ENCODE results near the gene PAK4.
"Not testable (repeated sequence)": the region's sequence is repeated elsewhere in the genome, so short reads cannot be mapped to it uniquely, and the experiment has no call there.

Gene PAK4

DNA sequence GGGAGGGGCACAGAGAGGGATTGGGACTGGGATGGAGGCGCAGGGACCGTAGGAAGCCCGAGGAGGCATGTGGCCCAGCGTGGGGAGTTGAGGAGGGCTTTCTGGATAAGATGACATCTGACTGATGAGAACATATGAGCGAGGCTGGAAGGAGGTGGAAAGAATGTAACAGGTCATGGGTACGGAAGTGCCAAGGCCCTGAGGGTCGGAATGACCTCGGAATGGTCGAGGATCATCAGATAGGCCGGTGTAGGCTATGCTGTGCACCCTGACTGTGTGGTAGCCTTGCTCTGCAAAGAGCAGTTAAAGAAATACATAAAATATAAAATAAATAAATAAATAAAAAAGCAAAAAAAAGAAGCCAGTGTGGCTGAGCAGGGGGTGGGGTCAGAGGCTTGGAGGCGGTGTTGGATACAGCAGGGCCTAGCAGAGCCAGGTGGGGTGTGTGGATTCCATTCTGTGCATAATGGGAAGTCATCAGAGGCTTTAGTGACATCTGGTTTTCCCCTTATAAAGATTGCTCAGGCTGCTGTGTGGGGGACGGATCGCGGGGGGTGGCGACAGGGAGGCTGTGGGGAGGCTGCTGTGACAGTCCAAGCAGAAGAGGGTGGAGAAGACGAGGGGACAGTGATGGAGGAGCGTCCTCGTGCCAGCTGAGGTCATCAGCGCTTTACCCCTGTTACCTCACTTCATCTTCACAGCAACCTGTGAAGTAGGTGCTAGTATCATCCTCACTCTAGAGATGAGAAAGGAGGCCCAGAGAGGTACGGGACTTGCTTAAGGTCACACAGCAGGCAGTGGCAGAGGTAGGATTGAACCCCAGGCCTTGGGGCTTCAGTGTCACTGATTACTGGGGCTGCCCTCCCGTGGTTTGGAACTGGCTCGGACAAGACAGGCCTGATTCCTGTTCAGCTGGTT, 5.0 kb downstream of the PAK4 start:
- DNase-seq (ENCODE audit: low spot score), result no peak

DNA sequence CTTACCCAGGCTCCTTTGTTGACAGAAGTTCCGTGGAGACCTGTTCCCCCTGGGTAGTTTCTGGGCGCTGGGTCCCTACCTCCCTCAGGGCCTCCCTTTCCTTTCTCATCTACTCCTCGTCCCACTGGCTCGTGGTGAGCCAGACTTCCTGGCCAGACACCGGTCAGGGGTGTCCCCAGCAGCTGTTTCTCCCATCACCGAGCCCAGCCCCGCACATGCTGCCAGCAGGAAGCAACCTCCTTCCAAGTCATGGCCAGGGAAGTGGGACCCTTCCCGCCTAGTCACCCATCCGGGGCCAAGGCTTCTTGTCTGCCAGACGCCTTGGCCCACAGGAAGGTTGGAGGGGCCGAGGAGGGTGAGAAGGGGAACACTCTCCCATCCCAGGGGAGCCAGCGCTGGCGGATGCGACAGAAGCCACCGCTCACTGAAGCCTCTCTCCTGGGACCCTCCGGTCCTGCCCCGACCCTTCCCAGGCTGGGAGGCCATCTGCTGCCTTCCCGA, 5.7 kb downstream of the PAK4 start:
- no peak for DNase-seq (ENCODE audit: low spot score)

DNA sequence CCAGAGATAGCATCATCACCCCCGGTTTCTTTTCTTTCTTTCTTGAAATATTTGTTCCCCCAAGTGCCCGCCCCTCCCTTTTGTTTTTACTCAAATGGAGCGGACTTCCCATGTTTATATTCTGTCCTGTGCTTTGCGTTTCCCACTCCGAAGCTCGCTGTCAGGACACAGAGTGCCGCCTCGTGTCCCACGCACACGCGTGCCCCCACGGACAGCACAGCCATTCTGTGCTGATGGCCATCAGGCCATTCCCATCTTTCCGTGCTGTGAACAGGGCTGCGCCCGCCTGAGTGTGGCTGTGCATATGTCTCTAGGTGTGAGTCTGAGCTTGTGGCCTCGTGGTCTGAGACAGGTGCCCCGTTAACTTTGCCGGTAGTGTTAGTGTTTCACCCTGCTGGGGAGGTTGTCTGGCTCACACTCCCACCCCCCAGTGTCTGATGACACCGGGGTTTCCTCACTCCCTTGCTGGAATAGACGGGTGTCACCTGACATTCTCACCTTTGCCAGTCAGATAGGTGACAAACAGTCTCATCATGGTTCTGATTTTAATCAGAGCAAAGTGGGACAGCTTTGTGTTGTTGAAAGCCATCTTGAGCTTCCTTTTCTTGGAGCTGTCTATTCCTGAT, 6.9 kb downstream of the PAK4 start:
- DNase-seq (ENCODE audit: low spot score), result no peak

DNA sequence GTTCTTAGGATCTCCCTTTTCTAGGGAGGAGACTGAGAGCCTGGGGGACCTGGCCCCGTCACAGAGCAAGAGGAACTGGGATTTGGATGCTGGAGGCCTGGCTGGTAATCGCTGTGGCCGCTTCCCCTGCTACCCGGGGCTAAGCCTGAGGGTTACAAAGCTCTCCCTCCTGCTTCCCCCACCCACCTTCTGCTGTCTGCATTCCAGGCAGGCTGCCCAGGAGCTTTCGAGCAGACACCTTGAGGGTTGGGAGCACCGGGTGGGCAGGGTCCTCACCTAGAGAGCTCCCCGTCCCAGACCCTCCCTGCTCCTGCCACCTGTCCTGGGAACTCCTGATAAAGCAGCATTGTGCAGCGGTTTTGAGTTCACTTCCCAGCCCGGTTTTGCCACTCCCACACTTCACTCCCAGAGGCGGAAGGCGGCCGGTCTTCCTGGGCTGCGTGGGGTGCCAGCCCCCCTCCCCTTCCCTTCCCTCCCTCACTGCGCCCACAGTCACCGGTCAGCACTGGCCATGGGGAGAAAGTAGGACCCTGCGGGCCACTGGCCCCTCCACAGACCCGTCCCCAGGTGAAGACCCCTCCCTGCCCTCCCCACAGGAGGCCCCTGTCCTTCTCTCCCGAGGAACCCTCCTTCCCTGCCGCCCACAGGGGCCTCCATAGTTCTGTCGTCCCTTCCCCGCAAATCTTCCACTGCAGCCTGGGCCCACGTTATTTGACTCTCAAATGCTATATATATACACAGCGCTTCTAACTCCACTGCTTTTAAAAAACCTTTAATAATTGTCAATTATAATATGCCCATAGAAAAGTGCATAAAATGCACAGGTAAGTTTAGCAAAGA, 8.1 kb downstream of the PAK4 start:
- DNase-seq (ENCODE audit: low spot score), result no peak

DNA sequence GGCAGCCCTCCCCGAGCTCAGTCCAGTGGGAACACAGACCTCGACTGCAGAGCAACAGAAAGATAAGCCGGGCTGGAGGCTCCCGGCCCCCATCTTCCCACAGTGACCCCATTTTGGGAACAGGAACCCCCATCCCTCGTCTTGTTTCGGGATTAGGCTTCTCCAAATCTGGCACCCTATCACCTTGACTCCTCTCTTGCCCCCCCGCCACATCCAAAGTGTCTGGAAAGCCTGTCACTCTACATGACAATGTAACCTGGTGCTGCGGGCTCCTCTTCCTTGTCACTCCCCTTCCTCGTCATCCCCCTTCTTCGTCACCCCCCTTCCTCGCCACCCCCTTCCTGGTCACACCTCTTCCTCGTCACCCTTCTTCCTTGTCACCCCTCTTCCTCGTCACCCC, 10.1 kb downstream of the PAK4 start:
- DNase-seq (ENCODE audit: low spot score), result no peak

DNA sequence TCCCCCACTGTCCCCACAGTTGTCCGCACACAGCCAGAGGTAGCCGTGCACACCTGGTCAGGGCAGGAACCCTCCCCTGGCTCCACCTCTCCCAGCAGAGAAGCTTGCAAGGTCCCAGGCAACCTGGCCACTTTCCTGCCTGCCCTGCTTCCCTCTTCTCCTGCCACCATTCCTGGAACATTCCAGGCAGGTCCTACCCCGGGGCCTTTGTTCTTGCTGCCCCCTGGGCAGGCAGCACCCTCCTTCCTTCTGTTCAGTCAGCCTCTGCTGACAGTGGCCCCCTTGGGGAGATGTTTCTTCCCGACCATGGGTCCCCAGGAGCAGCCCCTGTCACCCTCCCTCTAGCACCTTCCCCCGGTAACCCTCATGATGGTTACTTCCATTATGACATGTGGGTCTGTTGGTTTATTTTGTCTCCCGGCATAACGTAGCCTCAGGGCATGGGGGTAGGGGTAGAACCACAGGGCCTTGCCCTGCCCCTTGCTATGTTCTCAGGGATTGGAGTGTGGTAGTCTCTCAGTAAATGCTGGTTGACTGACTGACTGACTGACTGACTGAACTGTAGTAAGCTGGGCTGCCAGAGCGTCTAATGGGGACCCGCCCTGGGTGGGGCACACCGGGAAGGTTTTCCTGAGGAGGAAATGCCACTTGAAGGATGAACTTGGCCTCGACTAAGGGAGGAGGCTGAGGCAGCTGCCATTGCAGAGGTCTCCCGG, 10.8 kb downstream of the PAK4 start:
- DNase-seq (ENCODE audit: low spot score), result no peak

DNA sequence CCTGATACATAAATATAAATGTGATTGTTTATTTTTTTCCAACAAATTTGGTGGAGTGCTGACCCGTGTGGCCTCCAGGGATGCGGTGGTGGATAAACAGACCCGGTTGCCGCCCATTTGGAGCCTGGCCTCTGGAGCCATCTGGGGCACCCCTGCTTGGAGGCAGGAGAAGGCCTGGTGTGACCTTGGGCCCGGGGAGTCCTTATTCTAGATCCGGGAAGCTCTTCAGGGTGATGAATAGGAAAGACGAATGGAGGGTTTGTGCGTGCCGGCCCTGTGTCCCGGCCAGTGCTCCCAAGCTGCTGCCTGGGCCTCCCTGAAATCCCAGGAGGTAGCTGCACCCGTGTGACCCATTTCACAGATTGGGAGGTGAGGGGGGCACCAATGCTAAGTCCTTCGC, 11.5 kb downstream of the PAK4 start:
- DNase-seq (ENCODE audit: low spot score), result no peak

DNA sequence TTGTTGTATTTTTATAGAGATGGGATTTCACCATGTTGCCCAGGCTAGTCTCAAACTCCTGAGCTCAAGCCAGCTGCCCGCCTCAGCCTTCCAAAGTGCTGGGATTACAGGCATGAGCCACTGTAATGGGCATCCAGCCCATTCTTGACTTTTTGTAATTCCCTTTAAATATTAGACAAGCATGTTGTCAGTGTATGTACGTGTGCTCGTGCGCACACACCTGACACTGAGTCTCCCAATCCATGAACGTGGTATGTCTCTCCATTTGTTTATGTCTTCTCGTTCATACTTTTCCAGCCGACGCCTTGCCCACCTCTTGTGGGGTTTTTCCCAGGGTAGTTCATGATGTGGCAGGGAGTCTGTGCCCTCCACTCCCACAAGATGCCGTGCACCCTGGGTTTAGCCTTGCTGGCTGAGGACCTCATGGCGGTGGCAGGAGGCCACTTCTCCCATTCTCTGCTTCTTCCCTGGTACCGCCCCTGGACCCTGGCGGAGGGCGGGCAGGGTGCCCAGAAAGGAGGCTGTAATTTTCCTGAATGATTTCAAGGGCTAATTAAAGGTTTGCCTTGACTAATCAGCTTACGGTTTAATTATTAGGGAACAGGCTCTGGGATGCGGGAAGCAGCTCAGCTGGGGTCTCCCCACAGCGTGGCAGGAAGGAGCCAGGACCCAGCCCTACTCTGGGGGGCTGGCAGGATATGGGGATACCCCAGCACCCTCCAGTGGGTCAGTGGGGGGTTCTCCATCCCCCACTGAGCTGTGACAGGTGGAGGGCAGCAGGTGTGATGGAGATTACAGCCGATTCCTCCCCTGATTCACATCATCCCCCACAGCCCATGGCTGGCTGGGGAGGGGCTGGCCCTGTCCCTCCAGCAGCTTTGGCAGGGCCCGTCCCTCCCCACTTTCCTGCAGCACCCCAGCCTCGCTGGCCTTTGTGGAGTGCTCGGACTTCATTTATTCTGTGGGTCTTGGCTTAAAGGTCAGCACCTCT, 12.9 kb downstream of the PAK4 start:
- no peak for DNase-seq (ENCODE audit: low spot score)

DNA sequence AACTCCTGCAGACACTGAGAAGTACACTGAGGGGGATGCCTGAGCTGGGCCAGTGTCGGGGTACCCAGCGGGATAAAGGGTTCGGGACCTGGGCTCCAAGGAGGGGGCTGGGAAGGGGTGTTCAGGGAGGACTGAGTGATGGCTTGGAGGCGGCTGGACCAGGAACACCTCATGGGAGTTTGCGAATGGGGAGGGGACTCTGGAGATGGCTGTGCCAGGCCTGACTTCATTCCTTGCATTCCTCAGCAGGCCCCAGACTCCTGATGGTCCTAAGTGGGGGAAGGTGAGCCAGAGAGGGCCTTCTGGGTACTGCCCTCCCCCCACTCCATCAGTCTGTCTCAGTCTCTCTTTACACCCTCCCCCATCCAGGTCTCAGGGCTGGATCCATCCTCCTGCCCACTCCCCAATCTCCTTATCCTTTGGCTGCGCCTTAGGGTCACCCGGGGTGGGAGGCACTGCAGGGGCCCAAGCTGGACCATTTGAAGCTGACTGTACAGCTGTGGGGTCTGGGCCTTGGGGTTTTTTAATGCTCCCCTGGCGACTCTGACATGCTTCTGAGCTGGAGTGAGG, 13.8 kb downstream of the PAK4 start:
- DNase-seq (ENCODE audit: low spot score), result no peak

DNA sequence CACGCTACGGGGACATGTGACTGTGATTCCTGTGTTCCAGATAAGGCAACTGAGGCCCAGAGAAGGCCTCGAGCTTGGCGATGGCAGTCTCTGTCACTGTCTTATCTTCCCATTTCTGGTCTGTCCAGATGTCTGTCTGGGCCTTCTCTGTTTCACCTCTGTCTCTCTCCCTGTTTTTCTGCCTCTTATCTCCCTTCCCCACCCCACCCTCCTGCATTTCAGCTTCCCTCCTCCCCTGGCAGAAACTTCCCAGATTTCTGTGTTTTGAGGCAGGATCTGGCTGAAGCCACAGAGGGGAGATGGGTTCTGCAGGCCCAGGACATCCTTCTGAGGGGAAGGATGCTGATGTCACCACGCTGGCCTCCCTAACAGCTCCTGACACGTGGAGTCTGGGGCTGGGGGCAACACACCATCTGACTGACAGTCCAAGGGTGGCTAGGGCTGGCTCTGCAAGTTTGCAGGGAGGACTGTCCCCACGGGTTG, 14.4 kb downstream of the PAK4 start:
- no peak for DNase-seq (ENCODE audit: low spot score)

DNA sequence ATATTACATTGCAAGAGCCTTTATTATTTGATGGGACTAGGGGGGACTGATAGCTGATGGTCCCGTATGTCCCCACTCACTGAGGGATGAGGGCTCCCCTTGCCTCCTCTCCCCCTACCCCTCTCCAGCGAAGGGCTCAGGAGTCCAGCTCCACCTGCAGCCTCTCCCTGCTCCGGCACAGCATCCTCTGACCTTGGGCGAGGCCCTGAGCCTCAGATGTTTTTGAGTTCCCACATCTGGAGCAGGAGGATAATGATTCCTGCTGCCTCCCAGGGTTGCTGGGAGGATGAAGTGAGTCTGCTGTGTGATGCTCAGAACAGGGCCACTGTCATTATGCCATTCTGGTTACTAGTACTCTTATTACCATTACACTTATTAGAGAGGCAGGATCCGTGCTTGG, 15.0 kb downstream of the PAK4 start:
- DNase-seq (ENCODE audit: low spot score), result no peak

DNA sequence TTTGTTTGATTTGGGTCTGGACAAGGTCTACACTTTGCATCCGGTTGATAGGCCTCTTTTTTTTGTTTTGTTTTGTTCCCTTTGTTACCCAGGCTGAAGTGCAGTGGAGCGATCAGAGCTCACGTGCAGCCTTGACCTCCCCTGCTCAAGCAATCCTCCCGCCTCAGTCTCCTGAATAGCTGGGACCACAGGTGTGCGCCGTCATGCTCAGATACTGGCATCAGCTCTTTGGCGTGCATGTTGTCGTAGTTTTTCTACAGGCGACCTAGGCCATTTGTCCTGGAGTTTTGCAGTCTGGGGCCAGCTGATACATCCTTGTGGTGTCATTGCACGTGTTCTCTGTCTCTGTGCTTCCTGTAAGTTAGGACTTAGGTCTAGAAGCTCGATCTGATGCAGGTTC, 16.3 kb downstream of the PAK4 start:
- DNase-seq (ENCODE audit: low spot score), result no peak

DNA sequence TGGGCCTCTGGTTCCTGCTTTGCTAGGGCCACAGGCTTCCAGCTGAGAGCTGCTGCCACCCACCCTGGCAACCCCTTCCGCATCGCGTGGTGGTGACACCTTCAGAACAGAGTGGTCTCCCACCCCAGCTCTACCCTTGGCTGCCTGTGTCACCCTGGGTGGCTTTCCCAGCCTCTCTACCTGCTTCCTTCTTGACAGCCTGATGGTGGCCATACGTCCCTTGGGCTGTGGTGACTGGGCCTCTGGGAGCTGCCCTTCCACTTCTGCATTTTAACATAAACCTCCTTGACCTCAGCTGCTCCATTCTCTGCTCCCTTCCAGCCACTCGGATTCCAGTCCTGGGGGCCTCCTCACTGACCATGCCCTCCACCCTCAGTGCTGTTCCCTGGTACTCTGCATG, 17.0 kb downstream of the PAK4 start:
- DNase-seq (ENCODE audit: low spot score), result no peak

DNA sequence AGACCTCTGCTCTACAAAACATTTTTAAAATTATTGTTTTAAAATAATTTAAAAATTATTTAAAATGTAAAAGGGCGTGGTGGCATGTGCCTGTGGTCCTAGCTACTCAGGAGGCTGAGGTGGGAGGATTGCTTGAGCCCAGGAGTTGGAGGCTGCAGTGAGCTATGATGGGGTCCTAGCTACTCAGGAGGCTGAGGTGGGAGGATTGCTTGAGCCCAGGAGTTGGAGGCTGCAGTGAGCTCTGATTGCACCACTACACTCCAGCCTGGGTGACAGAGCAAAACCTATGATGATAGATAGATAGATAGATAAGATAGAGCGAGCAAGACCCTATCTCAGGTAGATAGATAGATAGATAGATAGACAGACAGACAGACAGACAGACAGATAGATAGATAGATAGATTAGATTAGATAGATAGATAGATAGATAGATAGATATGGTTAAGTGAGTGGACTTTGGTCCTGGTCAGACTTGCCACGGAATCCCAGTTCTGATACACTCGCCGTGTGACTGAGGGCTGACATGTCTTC, 18.2 kb downstream of the PAK4 start:
- DNase-seq (ENCODE audit: low spot score), result not testable (repeated sequence)

DNA sequence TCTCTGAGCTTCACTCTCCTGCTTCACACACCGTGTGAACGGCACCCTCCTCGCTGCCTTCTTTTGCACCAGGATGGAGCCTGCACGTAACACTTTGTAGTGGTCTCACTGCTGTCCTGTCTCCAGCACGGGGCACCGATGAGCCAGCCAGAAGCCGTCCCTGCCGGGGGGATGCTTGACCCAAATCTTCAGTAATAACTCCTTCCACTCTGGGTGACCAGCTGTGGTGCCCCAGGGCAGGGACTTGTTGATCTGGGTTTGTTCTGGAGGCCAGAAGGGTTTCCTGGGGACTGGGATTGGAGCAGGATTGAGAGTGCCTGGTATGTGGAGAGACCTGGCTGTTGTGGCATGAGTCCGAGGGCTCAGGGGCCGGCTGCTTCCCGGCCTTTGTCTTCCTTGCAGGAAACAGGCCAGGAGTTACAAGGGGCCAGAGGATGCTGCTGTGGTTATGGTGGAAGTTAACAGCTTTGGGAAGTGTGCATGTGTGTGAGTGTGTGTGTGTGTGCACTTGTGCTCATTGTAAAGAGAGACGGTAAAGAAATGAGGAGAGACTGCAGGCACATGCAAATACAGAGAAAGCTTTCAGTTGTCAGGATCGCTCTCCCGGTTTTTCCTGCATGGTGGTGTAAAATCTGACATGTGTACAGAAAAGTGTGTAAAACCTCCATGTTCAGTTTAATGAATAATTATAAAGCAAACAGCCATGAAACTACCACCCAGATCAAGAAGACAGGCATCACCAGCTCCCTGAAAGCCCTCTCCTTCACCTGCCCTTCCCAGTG, 18.9 kb downstream of the PAK4 start:
- no peak for DNase-seq (ENCODE audit: low spot score)

DNA sequence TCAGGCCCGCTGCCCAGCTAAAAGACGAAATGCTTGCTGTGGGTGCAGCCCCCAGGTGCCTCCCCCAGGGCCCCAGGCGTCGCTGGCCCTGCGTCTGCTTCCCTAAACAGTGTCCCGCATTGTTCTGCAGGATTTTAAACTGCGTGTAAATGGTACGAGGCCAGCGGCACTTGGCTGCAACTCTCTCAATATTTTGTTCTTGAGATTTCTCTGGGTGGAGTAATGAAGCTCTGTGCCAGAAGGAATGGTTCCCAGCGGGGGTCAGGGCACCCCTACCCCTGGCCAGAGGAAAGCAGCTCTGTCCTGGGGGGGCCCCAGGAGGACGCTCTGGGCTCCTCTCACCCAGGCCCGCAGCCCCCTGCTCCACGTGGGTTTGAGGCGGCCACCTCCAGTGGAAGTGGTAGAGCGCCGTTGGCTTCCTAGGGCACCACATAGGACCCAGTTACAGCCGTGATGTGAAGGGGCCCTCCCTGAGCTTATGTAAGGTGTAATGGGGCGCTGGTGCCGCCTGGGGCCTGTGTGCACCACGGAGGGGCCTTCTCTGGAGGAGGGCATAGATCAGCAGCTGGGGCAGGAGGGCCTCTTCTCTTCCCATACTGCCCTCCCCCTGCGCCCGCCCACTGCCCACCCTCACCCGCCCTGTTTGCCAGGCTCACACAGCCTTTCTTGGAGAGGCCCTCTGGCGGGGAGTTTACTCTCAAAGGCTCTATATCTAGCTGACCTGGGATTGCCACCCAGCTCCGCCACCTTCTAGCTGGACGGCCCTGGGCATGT, 19.8 kb downstream of the PAK4 start:
- no peak for DNase-seq (ENCODE audit: low spot score)

DNA sequence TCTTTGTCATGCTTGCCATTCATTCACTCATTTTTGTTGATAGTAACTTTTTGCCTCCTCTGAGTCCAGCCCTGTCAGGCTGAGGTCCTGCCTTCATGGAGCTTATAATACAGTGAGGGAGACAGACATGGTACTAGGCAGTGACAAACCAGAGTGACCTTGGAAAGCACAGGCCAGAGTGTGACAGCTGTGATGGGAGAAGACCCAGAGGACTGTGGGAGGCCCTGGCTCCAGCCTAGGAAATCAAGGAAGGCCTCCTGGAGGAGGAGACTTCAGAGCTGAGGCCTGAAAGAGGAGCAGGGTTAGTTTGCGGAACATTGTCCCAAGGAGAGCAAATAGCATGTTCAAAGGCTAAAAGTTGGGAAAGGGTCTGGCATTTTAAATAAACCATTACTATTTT, 20.5 kb downstream of the PAK4 start:
- no peak for DNase-seq (ENCODE audit: low spot score)

Data from activated CD4-positive, alpha-beta T cell treated with anti-CD3 and anti-CD28 coated beads, Interleukin-2, Interleukin-4, amounts not matched to agents 100 ng/mL and 50 ng/mL, durations not matched to agents 16 hours and 8 hours (primary cell).